Cardiac muscle cell (in vitro differentiated cells and primary cell): ENCODE results near the gene CCDC12. TPM values are rescaled to one million over a fixed set of nuclear protein-coding genes. Genes with fewer than 3 reads are reported as not detected.

Source experiments
- DNase-seq, 2 donors: peaks; one replicate each; pipeline versions ENCODE4 v3.0.0 to v3.0.0-alpha.2; 2010 to 2017; ENCODE audit warnings: low read depth in 1 of 2, low spot score in 1 of 2
- H3K27ac ChIP-seq: fragments of 200-600 bp; sonication (generic); 2 replicates; pipeline ENCODE4 v1.5.1; 2016
- H3K27me3 ChIP-seq: fragments of 200-600 bp; sonication (generic); 2 replicates; pipeline ENCODE4 v1.6.0; 2016; ENCODE audit warnings: control low read depth
- H3K36me3 ChIP-seq: fragments of 200-600 bp; sonication (generic); 2 replicates; pipeline ENCODE4 v1.5.1; 2016; ENCODE audit warnings: control low read depth
- H3K4me1 ChIP-seq: fragments of 200-600 bp; sonication (generic); 2 replicates; pipeline ENCODE4 v1.8.1; 2017; ENCODE audit warnings: low read depth, mild to moderate bottlenecking, mixed run types
- H3K4me3 ChIP-seq: fragments of 200-600 bp; sonication (generic); 2 replicates; pipeline ENCODE4 v1.5.1; 2016; ENCODE audit warnings: mild to moderate bottlenecking
- H3K9me3 ChIP-seq: fragments of 200-600 bp; sonication (generic); 2 replicates; pipeline ENCODE4 v1.5.1; 2017; ENCODE audit warnings: low read depth, mild to moderate bottlenecking, control low read depth
- CTCF ChIP-seq: IDR thresholded peaks from 2 replicates; pipeline ENCODE4 v1.5.1; 2012; ENCODE audit warnings: low read depth, mild to moderate bottlenecking, low read length
- polyA plus RNA-seq: library from polyadenylated mRNA; unstranded; fragments of >200 nt; fragmentation: Nextera tagmentation; extraction: Ambion mirVana; gene quantifications from 2 replicates; pipeline ENCODE4 v1.2.1, GENCODE V29; 2016
- total RNA-seq: library from RNA; depleted of rRNA; stranded (reverse); fragments of >200 nt; gene quantifications from 2 replicates; pipeline ENCODE4 v1.2.3, GENCODE V29; 2016

Gene CCDC12
- total and polyA plus RNA-seq, 2 experiments from 2014 or later = 53.8 to 73.1 TPM

- no peak overlapping the region for H3K27ac ChIP-seq
- H3K27me3 ChIP-seq = no peaks in the 10 kb centered on the region
- no peak for TF ChIP-seq CTCF
- no peaks in the 10 kb centered on the region for H3K4me1 ChIP-seq
- no peak overlapping the region for H3K4me3 ChIP-seq
- H3K9me3 ChIP-seq = no peaks in the 10 kb centered on the region
- no peaks in the 10 kb centered on the region for H3K36me3 ChIP-seq
- no peak for DNase-seq
Observed at GRCh38 chr3:47003056-47003410, 26.5 kb upstream of the CCDC12 start.

GRCh38 chr3:47002171-47003055 is 25.9 kb upstream of the CCDC12 start:
- no peak for DNase-seq
- no peak for TF ChIP-seq CTCF
- Histone ChIP-seq H3K27ac (no peak overlapping the region), H3K9me3 (no peaks in the 10 kb centered on the region), H3K4me1 (no peaks in the 10 kb centered on the region), H3K36me3 (no peaks in the 10 kb centered on the region), H3K27me3 (no peaks in the 10 kb centered on the region), H3K4me3 (no peak overlapping the region)

- H3K27ac ChIP-seq = no peak overlapping the region
- no peak for TF ChIP-seq CTCF
- H3K9me3 ChIP-seq = no peaks in the 10 kb centered on the region
- H3K4me1 ChIP-seq = no peaks in the 10 kb centered on the region
- no peak overlapping the region for H3K4me3 ChIP-seq
- no peaks in the 10 kb centered on the region for H3K36me3 ChIP-seq
- DNase-seq = no peak
- H3K27me3 ChIP-seq = no peaks in the 10 kb centered on the region
Observed at GRCh38 chr3:47001731-47002170, 25.2 kb upstream of the CCDC12 start.

- no peaks in the 10 kb centered on the region for H3K4me1 ChIP-seq
- no peak for DNase-seq
- H3K9me3 ChIP-seq = no peaks in the 10 kb centered on the region
- H3K27me3 ChIP-seq = no peaks in the 10 kb centered on the region
- TF ChIP-seq CTCF = no peak
- H3K27ac ChIP-seq = no peak overlapping the region
- no peaks in the 10 kb centered on the region for H3K36me3 ChIP-seq
- no peak overlapping the region for H3K4me3 ChIP-seq
Observed at GRCh38 chr3:47000922-47001730, 24.6 kb upstream of the CCDC12 start.

GRCh38 chr3:47000198-47000815 is 23.8 kb upstream of the CCDC12 start:
- no peak overlapping the region for H3K27ac ChIP-seq
- H3K36me3 ChIP-seq = no peaks in the 10 kb centered on the region
- TF ChIP-seq CTCF = no peak
- H3K27me3 ChIP-seq = no peaks in the 10 kb centered on the region
- H3K4me3 ChIP-seq = no peak overlapping the region
- DNase-seq = no peak
- no peaks in the 10 kb centered on the region for H3K4me1 ChIP-seq
- no peaks in the 10 kb centered on the region for H3K9me3 ChIP-seq
